Erythroblast (primary cell): ENCODE results near the gene MAN2A1.

Experiments used
- GATA1 ChIP-seq: IDR thresholded peaks from 2 replicates; pipeline ENCODE4 v1.6.1; 2011; ENCODE audit warnings: low read depth, mild to moderate bottlenecking, control low read depth, low read length, moderate library complexity
- POLR2A ChIP-seq: IDR thresholded peaks from 2 replicates; pipeline ENCODE4 v1.6.1; 2011; ENCODE audit warnings: mild to moderate bottlenecking, low read length

DNA sequence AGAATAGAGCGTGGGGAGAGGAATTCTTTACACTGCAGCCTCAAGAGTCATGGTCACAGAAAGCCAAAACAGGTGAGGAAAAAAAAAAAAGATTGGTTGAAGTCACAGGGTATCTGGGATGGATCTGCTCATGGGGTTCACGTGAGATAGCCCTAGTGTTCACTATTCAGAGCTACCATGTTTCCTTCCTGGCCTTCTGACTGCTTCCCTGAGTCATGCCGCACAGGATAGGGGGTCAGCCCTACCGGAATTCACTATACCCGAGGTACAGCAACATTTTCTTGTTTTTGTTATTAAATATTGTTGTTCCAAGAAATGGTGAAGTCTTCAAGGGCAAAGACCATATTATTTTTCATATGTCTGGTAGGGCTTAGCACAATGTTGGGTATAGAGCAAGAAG lies 21.5 kb upstream of the MAN2A1 start:
- no peak for TF ChIP-seq POLR2A
- no peak for TF ChIP-seq GATA1
